Adipocyte (in vitro differentiated cells): ENCODE results near the gene USP17L10.
"Not testable (repeated sequence)": the region's sequence is repeated elsewhere in the genome, so short reads cannot be mapped to it uniquely, and the experiment has no call there.

Experiments
- DNase-seq: peaks from one replicate; pipeline ENCODE4 v3.0.0-alpha.2; 2015; ENCODE audit warnings: low read depth
- H3K27me3 ChIP-seq: replicated peaks from 2 replicates; pipeline ENCODE4 v1.7.0; 2013; ENCODE audit warnings: mild to moderate bottlenecking, low read length, moderate library complexity; ENCODE audit not compliant: control insufficient read depth, insufficient read depth
- H3K36me3 ChIP-seq: 2 replicates; pipeline ENCODE4 v1.7.0; 2013; ENCODE audit warnings: low read length, mild to moderate bottlenecking, moderate library complexity; ENCODE audit not compliant: control insufficient read depth, insufficient read depth, severe bottlenecking
- H3K4me1 ChIP-seq: 2 replicates; pipeline ENCODE4 v1.7.0; 2013; ENCODE audit warnings: mild to moderate bottlenecking, low read length, moderate library complexity; ENCODE audit not compliant: control insufficient read depth, insufficient read depth
- H3K4me3 ChIP-seq: 2 replicates; pipeline ENCODE4 v1.7.0; 2013; ENCODE audit warnings: mild to moderate bottlenecking, low read length, moderate library complexity
- H3K9ac ChIP-seq: 2 replicates; pipeline ENCODE4 v1.7.0; 2013; ENCODE audit warnings: mild to moderate bottlenecking, low read length, moderate library complexity
- H3K9me3 ChIP-seq: 2 replicates; pipeline ENCODE4 v1.7.0; 2013; ENCODE audit warnings: mild to moderate bottlenecking, low read length, moderate library complexity; ENCODE audit not compliant: control insufficient read depth

USP17L10 gene

DNA sequence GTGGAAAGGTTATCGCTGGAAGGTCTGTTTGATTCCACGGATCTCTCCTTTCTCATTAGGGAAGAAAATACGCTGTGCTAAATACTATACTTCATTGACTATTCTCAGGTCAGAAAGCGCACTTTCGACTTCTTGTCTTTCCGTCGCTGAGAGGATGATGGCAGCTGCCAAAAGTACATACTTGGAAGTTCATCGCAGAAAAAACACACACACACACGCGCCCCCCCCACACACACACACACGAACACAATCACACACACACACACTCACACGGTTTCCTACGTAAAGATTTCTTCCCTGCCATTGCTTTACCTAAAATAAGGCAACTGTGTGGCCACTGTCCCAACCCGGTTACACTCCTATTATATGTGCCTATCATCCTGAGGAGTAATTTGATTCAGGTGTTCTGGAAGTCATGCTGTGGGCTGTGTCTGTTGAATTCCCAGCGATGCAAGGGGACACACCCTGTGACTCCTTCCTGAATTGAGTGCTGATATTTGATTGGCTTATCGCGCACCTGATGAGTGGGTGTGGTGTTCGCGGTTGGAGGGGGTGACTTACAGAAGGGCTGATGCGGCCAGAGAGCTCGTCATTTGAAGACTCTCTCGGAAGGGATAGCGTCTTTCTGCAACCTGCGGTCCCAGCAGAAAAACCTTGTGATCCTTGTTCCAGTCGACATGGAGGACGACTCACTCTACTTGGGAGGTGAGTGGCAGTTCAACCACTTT is 37.7 kb downstream of the USP17L10 start, which contains the start of gene USP17L18:
Gene USP17L18 (plus strand): TSS at position 678 of the 728 bp plus-strand sequence. CDS start 0 bp downstream, at position 678.
- DNase-seq, result not testable (repeated sequence)

DNA sequence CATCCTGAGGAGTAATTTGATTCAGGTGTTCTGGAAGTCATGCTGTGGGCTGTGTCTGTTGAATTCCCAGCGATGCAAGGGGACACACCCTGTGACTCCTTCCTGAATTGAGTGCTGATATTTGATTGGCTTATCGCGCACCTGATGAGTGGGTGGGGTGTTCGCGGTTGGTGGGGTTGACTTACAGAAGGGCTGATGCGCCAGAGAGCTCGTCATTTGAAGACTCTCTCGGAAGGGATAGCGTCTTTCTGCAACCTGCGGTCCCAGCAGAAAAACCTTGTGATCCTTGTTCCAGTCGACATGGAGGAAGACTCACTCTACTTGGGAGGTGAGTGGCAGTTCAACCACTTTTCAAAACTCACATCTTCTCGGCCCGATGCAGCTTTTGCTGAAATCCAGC is 42.6 kb downstream of the USP17L10 start, which contains the start of gene USP17L19:
Gene USP17L19 (plus strand): TSS at position 301 of the 400 bp plus-strand sequence. CDS start 0 bp downstream, at position 301.
- not testable (repeated sequence) for H3K9ac ChIP-seq, H3K36me3 ChIP-seq, H3K4me1 ChIP-seq, H3K9me3 ChIP-seq, H3K27me3 ChIP-seq, H3K4me3 ChIP-seq, DNase-seq

More for the DNA sequence above, 37.7 kb downstream of the USP17L10 start, which contains the start of gene USP17L18:
- not testable (repeated sequence) for H3K9ac ChIP-seq, H3K36me3 ChIP-seq, H3K4me1 ChIP-seq, H3K9me3 ChIP-seq, H3K4me3 ChIP-seq, H3K27me3 ChIP-seq

DNA sequence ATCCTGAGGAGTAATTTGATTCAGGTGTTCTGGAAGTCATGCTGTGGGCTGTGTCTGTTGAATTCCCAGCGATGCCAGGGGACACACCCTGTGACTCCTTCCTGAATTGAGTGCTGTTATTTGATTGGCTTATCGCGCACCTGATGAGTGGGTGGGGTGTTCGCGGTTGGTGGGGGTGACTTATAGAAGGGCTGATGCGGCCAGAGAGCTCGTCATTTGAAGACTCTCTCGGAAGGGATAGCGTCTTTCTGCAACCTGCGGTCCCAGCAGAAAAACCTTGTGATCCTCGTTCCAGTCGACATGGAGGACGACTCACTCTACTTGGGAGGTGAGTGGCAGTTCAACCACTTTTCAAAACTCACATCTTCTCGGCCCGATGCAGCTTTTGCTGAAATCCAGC is 47.4 kb downstream of the USP17L10 start, which contains the start of gene USP17L20:
Gene USP17L20 (plus strand): TSS at position 301 of the 400 bp plus-strand sequence. CDS start 0 bp downstream, at position 301.
- not testable (repeated sequence) for H3K9ac ChIP-seq, H3K9me3 ChIP-seq, H3K4me1 ChIP-seq, H3K4me3 ChIP-seq, H3K36me3 ChIP-seq, H3K27me3 ChIP-seq, DNase-seq
